IPS DF 6.9 (cell line): Measurements from ENCODE around the gene STOML3.

Experiments used
- DNase-seq: peaks from one replicate; pipeline ENCODE4 v3.0.0-alpha.2; 2013; ENCODE audit warnings: low read depth, low spot score
- H3K27ac ChIP-seq: one replicate; pipeline ENCODE4 v1.5.1; 2013; ENCODE audit warnings: low read length, control low read depth
- H3K27me3 ChIP-seq: 2 replicates; pipeline ENCODE4 v1.6.1; 2013; ENCODE audit warnings: mild to moderate bottlenecking, low read length; ENCODE audit not compliant: control insufficient read depth, insufficient read depth
- H3K36me3 ChIP-seq: 2 replicates; pipeline ENCODE4 v1.6.1; 2013; ENCODE audit warnings: low read length; ENCODE audit not compliant: control insufficient read depth, insufficient read depth
- H3K4me1 ChIP-seq: 2 replicates; pipeline ENCODE4 v1.6.1; 2013; ENCODE audit warnings: low read length; ENCODE audit not compliant: control insufficient read depth, insufficient read depth
- H3K4me3 ChIP-seq: 2 replicates; pipeline ENCODE4 v1.5.1; 2013; ENCODE audit warnings: mild to moderate bottlenecking, low read length
- H3K9me3 ChIP-seq: 2 replicates; pipeline ENCODE4 v1.6.1; 2013; ENCODE audit warnings: low read length, inconsistent platforms; ENCODE audit not compliant: control insufficient read depth, insufficient read depth
- WGBS: extraction: QIAGEN DNeasy Blood & Tissue Kit; methylation state at CpG from one replicate; pipeline ENCODE4 v1.1.7; 2013; ENCODE audit warnings: mixed read lengths, missing lambda C conversion rate; ENCODE audit not compliant: insufficient read length, insufficient coverage; 5-methylcytosine and 5-hydroxymethylcytosine counted together

The STOML3 gene

GRCh38 chr13:38993381-38993780, 2.8 kb upstream of the STOML3 start:
- Histone ChIP-seq H3K9me3 (no peaks in the 10 kb centered on the region), H3K36me3 (no peaks in the 10 kb centered on the region), H3K4me3 (no peak overlapping the region), H3K27me3 (no peaks in the 10 kb centered on the region), H3K4me1 (no peaks in the 10 kb centered on the region), H3K27ac (no peak overlapping the region)
- WGBS: no CpG with 5 or more reads among the region's 4 CpGs
- no peak for DNase-seq

- DNase-seq: no peak
- no CpG with 5 or more reads among the region's 2 CpGs for WGBS
- H3K27ac ChIP-seq: no peak overlapping the region
These were observed 9.5 kb downstream of the STOML3 start for GRCh38 chr13:38981096-38981495.

GRCh38 chr13:38980750-38981078, 9.9 kb downstream of the STOML3 start:
- H3K4me3 ChIP-seq: no peak overlapping the region
- no peaks in the 10 kb centered on the region for H3K9me3 ChIP-seq
- no peaks in the 10 kb centered on the region for H3K36me3 ChIP-seq
- no peaks in the 10 kb centered on the region for H3K27me3 ChIP-seq
- no peak overlapping the region for H3K27ac ChIP-seq
- peaks cover 2% of the 10 kb centered on the region; the same call in 1 of the 2 replicates for H3K4me1 ChIP-seq
- WGBS: no CpG with 5 or more reads among the region's 2 CpGs
- DNase-seq: no peak

More at GRCh38 chr13:38981096-38981495, 9.5 kb downstream of the STOML3 start:
- Histone ChIP-seq H3K27me3 (no peaks in the 10 kb centered on the region), H3K4me3 (no peak overlapping the region), H3K4me1 (peaks cover 2% of the 10 kb centered on the region; the same call in 1 of the 2 replicates), H3K9me3 (no peaks in the 10 kb centered on the region), H3K36me3 (no peaks in the 10 kb centered on the region)

- no peaks in the 10 kb centered on the region for H3K27me3 ChIP-seq
- H3K9me3 ChIP-seq: no peaks in the 10 kb centered on the region
- no CpG with 5 or more reads among the region's 9 CpGs for WGBS
- H3K4me1 ChIP-seq: peaks cover 2% of the 10 kb centered on the region; the same call in 1 of the 2 replicates
- H3K36me3 ChIP-seq: no peaks in the 10 kb centered on the region
- H3K27ac ChIP-seq: no peak overlapping the region
- no peak overlapping the region for H3K4me3 ChIP-seq
- DNase-seq: no peak
These were observed 10.5 kb downstream of the STOML3 start for GRCh38 chr13:38979891-38980749.

GRCh38 chr13:38970380-38971051, 20.1 kb downstream of the STOML3 start:
- Histone ChIP-seq H3K27ac (no peak overlapping the region), H3K4me1 (no peaks in the 10 kb centered on the region), H3K4me3 (no peak overlapping the region), H3K36me3 (no peaks in the 10 kb centered on the region), H3K27me3 (no peaks in the 10 kb centered on the region), H3K9me3 (no peaks in the 10 kb centered on the region)
- no CpG with 5 or more reads among the region's 4 CpGs for WGBS
- no peak for DNase-seq

GRCh38 chr13:38969187-38969586, 21.4 kb downstream of the STOML3 start:
- no peak overlapping the region for H3K27ac ChIP-seq
- H3K4me1 ChIP-seq: no peaks in the 10 kb centered on the region
- no peaks in the 10 kb centered on the region for H3K27me3 ChIP-seq
- no CpG with 5 or more reads among the region's 2 CpGs for WGBS
- H3K36me3 ChIP-seq: no peaks in the 10 kb centered on the region
- no peak for DNase-seq
- no peak overlapping the region for H3K4me3 ChIP-seq
- H3K9me3 ChIP-seq: no peaks in the 10 kb centered on the region

GRCh38 chr13:38967446-38967845, 23.2 kb downstream of the STOML3 start:
- H3K9me3 ChIP-seq: no peaks in the 10 kb centered on the region
- H3K27me3 ChIP-seq: no peaks in the 10 kb centered on the region
- H3K4me1 ChIP-seq: no peaks in the 10 kb centered on the region
- no peaks in the 10 kb centered on the region for H3K36me3 ChIP-seq
- H3K27ac ChIP-seq: no peak overlapping the region
- WGBS: no CpG with 5 or more reads among the region's 2 CpGs
- H3K4me3 ChIP-seq: no peak overlapping the region
- DNase-seq: no peak

GRCh38 chr13:38965281-38965680, 25.4 kb downstream of the STOML3 start:
- DNase-seq: no peak
- Histone ChIP-seq H3K27me3 (no peaks in the 10 kb centered on the region), H3K36me3 (no peaks in the 10 kb centered on the region), H3K9me3 (no peaks in the 10 kb centered on the region; the same call in 1 of the 2 replicates), H3K27ac (no peak overlapping the region), H3K4me3 (no peak overlapping the region), H3K4me1 (no peaks in the 10 kb centered on the region)
- WGBS: 100% methylated on average over 1 of the region's 4 CpGs

- no peaks in the 10 kb centered on the region for H3K4me1 ChIP-seq
- no peaks in the 10 kb centered on the region for H3K27me3 ChIP-seq
- H3K9me3 ChIP-seq: no peaks in the 10 kb centered on the region; the same call in 1 of the 2 replicates
- no peak for DNase-seq
- H3K4me3 ChIP-seq: no peak overlapping the region
- H3K36me3 ChIP-seq: no peaks in the 10 kb centered on the region
- no peak overlapping the region for H3K27ac ChIP-seq
These were observed 30.5 kb downstream of the STOML3 start for GRCh38 chr13:38960175-38960574.

- WGBS: no CpG with 5 or more reads among the region's 11 CpGs
- H3K9me3 ChIP-seq: no peaks in the 10 kb centered on the region; the same call in 1 of the 2 replicates
- no peaks in the 10 kb centered on the region for H3K4me1 ChIP-seq
- no peaks in the 10 kb centered on the region for H3K27me3 ChIP-seq
- H3K27ac ChIP-seq: no peak overlapping the region
- no peaks in the 10 kb centered on the region for H3K36me3 ChIP-seq
- no peak overlapping the region for H3K4me3 ChIP-seq
- no peak for DNase-seq
These were observed 32.6 kb downstream of the STOML3 start for GRCh38 chr13:38957794-38958592.
